H1 (cell line): ENCODE measurements around the gene SPEM3.

ENCODE experiments used
- POLR2A ChIP-seq, 2 experiments: IDR thresholded peaks; 1 replicate in 1 of 2; 2 replicates in 1 of 2; pipeline ENCODE4 v1.6.1; 2011; ENCODE audit warnings: low read depth in 2 of 2, low read length in 2 of 2, mild to moderate bottlenecking in 2 of 2; ENCODE audit errors: control extremely low read depth in 1 of 2
- TF ChIP-seq, protein P1 (sequence below), 3 experiments: IDR thresholded peaks; 1 replicate in 2 of 3; 2 replicates in 1 of 3; pipeline versions ENCODE4 v1.5.1 to v1.6.1; 2011; ENCODE audit warnings: low read length in 3 of 3, mild to moderate bottlenecking in 3 of 3, inconsistent platforms in 2 of 3, low read depth in 1 of 3, moderate library complexity in 1 of 3; ENCODE audit not compliant: insufficient read depth in 1 of 3; ENCODE audit errors: control extremely low read depth in 1 of 3

DNA sequence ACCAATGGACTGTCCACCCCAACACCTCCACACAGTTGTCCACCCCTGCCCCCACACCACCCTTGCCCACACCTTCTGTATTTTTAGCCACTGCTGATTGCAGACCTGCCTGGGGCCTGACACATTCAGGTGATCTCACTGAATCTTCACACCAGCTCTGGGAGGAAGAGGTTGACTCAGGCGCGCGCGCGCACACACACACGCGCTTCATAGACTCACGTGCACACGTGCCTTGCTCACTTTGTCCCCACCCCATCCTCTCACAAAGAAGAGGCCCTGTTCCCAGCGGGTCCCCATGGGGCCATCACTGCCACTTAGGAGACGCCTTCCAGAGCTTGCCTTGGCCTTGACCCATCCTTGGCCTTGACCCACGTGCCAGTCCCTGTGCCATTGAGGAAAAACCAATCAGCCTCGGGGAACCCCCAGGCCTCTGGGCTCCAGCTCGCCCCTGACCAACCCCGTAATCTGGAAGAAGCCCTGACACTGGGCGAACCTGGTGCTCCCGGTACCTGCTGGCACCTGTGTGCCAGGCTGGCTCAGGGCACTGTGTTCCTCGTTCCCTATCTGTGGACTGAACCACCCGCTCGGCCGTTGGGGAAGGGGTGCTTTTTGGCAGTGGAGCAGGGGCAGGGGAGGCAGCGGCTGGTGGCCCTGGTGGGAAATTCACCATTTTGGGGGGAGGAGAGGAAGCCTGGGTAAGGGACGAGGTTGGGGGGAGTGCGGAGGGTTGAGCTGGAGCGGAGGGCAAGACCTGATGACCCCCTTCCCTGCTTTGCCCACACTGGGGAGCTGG lies 17.8 kb upstream of the SPEM3 start:
- TF ChIP-seq, protein P1, sequence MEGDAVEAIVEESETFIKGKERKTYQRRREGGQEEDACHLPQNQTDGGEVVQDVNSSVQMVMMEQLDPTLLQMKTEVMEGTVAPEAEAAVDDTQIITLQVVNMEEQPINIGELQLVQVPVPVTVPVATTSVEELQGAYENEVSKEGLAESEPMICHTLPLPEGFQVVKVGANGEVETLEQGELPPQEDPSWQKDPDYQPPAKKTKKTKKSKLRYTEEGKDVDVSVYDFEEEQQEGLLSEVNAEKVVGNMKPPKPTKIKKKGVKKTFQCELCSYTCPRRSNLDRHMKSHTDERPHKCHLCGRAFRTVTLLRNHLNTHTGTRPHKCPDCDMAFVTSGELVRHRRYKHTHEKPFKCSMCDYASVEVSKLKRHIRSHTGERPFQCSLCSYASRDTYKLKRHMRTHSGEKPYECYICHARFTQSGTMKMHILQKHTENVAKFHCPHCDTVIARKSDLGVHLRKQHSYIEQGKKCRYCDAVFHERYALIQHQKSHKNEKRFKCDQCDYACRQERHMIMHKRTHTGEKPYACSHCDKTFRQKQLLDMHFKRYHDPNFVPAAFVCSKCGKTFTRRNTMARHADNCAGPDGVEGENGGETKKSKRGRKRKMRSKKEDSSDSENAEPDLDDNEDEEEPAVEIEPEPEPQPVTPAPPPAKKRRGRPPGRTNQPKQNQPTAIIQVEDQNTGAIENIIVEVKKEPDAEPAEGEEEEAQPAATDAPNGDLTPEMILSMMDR (IDR thresholded peaks at IDR 0.05; ENCODE audit: control extremely low read depth in 1 of 3, insufficient read depth in 1 of 3, low read depth in 1 of 3, low read length in 3 of 3): no peak
- no peak for TF ChIP-seq POLR2A (IDR thresholded peaks at IDR 0.05; ENCODE audit: control extremely low read depth in 1 of 2, low read depth in 2 of 2, low read length in 2 of 2)
